ENCODE results near the gene HSD17B8. TPM values are rescaled to one million over a fixed set of nuclear protein-coding genes. Genes with fewer than 3 reads are reported as not detected.
A peak's percentile ranks its signal among the peaks of the same experiment; 100 is the strongest.

Gene HSD17B8
- total and polyA plus RNA-seq, 10 donors = 8.7 to 24.1 (median 16.1) TPM

DNA sequence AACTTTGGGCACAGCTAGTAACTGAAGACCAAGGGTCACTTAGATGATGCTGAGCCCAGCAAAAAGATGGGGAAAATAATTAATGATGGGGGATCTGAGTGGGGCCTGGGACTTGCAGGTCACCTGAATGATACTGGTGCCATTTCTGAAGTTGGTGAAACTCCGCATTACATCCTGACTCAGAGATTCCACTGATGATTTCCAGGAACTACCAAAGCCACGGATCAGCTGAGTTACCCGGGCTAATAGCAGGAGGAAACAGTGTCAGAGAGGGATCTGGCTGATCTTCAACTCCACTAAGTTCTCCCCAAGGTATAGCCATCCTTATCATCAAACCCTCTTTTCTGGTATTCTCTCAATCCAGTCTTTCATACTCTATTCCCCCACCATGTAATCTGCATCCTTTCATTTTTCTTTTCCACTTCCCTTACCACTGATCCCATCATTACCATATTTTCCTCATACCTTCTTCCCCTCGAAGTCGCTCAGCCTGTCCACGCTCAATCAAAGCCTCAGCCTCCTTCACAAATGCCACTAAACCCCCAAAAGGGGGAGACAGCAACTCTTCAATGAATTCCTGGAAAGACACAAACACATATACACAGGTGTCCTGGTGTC is 47.0 kb downstream of the HSD17B8 start:
- peaks cover 10 to 45% (median 29%) of the 10 kb centered on the region in 6 donors for H3K4me1 ChIP-seq
- no peak overlapping the region for H3K4me3 ChIP-seq
- H3K9me3 ChIP-seq = no peaks in the 10 kb centered on the region
- peaks cover 0 to 8% (median 0%) of the 10 kb centered on the region in 7 donors for H3K27me3 ChIP-seq (replicated peaks in 1 of 7)
- intact Hi-C loops (cut with DNase I; ENCODE audit: low total_unique reads) = no loop called here
- WGBS, 5 donors = 79 to 88% (median 84%) methylated on average over 6 of the region's 6 CpGs
- no peak overlapping the region for H3K27ac ChIP-seq
- TF ChIP-seq POLR2AphosphoS5 (IDR thresholded peaks at IDR 0.05) (no peak), POLR2A (IDR thresholded peaks at IDR 0.05) (no peak)
- TF ChIP-seq, protein P1, sequence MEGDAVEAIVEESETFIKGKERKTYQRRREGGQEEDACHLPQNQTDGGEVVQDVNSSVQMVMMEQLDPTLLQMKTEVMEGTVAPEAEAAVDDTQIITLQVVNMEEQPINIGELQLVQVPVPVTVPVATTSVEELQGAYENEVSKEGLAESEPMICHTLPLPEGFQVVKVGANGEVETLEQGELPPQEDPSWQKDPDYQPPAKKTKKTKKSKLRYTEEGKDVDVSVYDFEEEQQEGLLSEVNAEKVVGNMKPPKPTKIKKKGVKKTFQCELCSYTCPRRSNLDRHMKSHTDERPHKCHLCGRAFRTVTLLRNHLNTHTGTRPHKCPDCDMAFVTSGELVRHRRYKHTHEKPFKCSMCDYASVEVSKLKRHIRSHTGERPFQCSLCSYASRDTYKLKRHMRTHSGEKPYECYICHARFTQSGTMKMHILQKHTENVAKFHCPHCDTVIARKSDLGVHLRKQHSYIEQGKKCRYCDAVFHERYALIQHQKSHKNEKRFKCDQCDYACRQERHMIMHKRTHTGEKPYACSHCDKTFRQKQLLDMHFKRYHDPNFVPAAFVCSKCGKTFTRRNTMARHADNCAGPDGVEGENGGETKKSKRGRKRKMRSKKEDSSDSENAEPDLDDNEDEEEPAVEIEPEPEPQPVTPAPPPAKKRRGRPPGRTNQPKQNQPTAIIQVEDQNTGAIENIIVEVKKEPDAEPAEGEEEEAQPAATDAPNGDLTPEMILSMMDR (IDR thresholded peaks at IDR 0.05 in 8 of 11, conservative IDR thresholded peaks at IDR 0.05 in 3 of 11) = no peak
- peaks cover 0 to 36% (median 2%) of the 10 kb centered on the region in 6 donors for H3K36me3 ChIP-seq
- DNase-seq = no peak

DNA sequence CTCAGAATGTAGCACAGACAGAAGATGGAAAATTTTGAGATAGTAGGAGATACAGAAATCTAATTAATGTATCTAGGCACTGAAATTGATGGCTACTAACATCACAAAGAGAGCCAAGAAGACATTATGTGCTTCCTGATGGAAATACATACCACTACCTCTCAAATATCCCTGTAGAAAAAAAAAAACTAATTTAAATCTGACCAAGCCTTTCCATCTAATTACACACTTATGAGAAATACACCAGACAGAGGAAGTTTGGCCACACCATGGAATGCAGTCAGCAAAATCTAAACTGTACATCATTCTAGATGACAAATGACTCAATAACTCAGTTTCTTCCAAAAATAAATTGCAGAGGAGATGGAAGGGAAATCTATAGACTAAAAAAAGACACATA is 48.3 kb downstream of the HSD17B8 start:
- TF ChIP-seq POLR2A (IDR thresholded peaks at IDR 0.05) (no peak), POLR2AphosphoS5 (IDR thresholded peaks at IDR 0.05) (no peak)
- TF ChIP-seq, protein P1 (IDR thresholded peaks at IDR 0.05 in 8 of 11, conservative IDR thresholded peaks at IDR 0.05 in 3 of 11) = no peak
- H3K4me1 ChIP-seq = peaks cover 10 to 41% (median 26%) of the 10 kb centered on the region in 6 donors
- DNase-seq = no peak
- H3K9me3 ChIP-seq = no peaks in the 10 kb centered on the region
- peaks cover 0 to 2% (median 0%) of the 10 kb centered on the region in 7 donors for H3K27me3 ChIP-seq (replicated peaks in 1 of 7)
- H3K36me3 ChIP-seq = peaks cover 0 to 47% (median 11%) of the 10 kb centered on the region in 6 donors
- no peak overlapping the region for H3K27ac ChIP-seq
- no peak overlapping the region for H3K4me3 ChIP-seq
- intact Hi-C loops (cut with DNase I; ENCODE audit: low total_unique reads) = no loop called here

DNA sequence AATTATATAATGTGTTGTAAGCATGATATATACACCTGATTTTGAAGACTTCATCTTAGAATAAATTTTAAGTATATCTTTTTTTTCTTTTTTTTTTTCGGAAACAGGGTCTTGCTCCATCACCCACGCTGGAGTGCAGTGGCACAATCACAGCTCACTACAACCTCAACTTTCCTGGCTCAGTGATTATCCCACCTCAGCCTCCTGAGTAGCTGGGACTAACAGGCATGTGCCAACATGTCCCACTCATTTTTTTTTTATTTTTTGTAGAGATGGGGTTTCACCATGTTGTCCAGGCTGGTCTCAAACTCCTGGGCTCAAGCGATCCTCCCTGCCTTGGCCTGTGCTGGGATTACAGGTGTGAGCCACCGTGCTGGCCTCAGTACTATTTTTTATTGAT is 50.1 kb downstream of the HSD17B8 start:
- 88 to 97% (median 90%) methylated on average over 4 of the region's 4 CpGs for WGBS, 5 donors
- no peaks in the 10 kb centered on the region for H3K9me3 ChIP-seq
- peak; percentile 19 for DNase-seq
- no peak overlapping the region for H3K27ac ChIP-seq
- intact Hi-C loops (cut with DNase I; ENCODE audit: low total_unique reads) = no loop called here
- H3K27me3 ChIP-seq (replicated peaks in 1 of 7) = no peaks in the 10 kb centered on the region
- peaks cover 5 to 24% (median 11%) of the 10 kb centered on the region in 6 donors for H3K4me1 ChIP-seq
- H3K36me3 ChIP-seq = peaks cover 0 to 66% (median 23%) of the 10 kb centered on the region in 6 donors
- TF ChIP-seq POLR2AphosphoS5 (IDR thresholded peaks at IDR 0.05) (no peak), POLR2A (IDR thresholded peaks at IDR 0.05) (no peak)
- TF ChIP-seq, protein P1 (IDR thresholded peaks at IDR 0.05 in 8 of 11, conservative IDR thresholded peaks at IDR 0.05 in 3 of 11) = no peak
- no peak overlapping the region for H3K4me3 ChIP-seq

Small RNAs within 50 kb of the gene (microRNA-seq; reads per million reads assigned to microRNA genes)
- gene MIR219A1 = 2.1 to 3.6 (median 3.4) reads per million in 3 donors

Small RNAs within 50 kb of the gene (small RNA-seq; reads per million reads assigned to genes)
- gene MIR219A1 = 0.89 to 1.5 (median 1.4) reads per million in 4 donors
- 0 to 0.29 (median 0.08) reads per million in 4 donors for gene RNY4P10

Other genes starting within 250 kb of the HSD17B8 start
- 100 to 1,000 TPM; 169 to 277 (median 234) TPM for gene BRD2, start 236.1 kb upstream of the HSD17B8 start, total RNA-seq
- gene BRD2, start 236.1 kb upstream of the HSD17B8 start, polyA plus RNA-seq = 100 to 1,000 TPM in 2 of 3 donors, 10 to 100 TPM in 1; 80.5 to 127 (median 103) TPM
- 10 to 100 TPM; 30.8 to 89.5 (median 68.6) TPM for gene HLA-DOA, start 195.1 kb upstream of the HSD17B8 start, total RNA-seq
- 10 to 100 TPM; 36.9 to 48.7 (median 40.0) TPM for gene HLA-DOA, start 195.1 kb upstream of the HSD17B8 start, polyA plus RNA-seq
- 100 to 1,000 TPM; 253 to 621 (median 517) TPM for gene HLA-DPA1, start 131.0 kb upstream of the HSD17B8 start, total RNA-seq
- 100 to 1,000 TPM; 346 to 466 (median 352) TPM for gene HLA-DPA1, start 131.0 kb upstream of the HSD17B8 start, polyA plus RNA-seq
- 100 to 1,000 TPM; 209 to 647 (median 414) TPM for gene HLA-DPB1, start 128.7 kb upstream of the HSD17B8 start, total RNA-seq
- gene HLA-DPB1, start 128.7 kb upstream of the HSD17B8 start, polyA plus RNA-seq = 100 to 1,000 TPM; 543 to 817 (median 574) TPM
- gene COL11A2, start 12.2 kb upstream of the HSD17B8 start, total RNA-seq = 1 to 10 TPM in 6 of 7 donors, under 1 TPM in 1; 0.79 to 2.4 (median 1.3) TPM
- gene COL11A2, start 12.2 kb upstream of the HSD17B8 start, polyA plus RNA-seq = 1 to 10 TPM in 2 of 3 donors, under 1 TPM in 1; 0.68 to 2.2 (median 1.8) TPM
- 10 to 100 TPM; 30.9 to 66.8 (median 54.2) TPM for gene RXRB, start 4.0 kb upstream of the HSD17B8 start, total RNA-seq
- gene RXRB, start 4.0 kb upstream of the HSD17B8 start, polyA plus RNA-seq = 10 to 100 TPM; 29.1 to 72.4 (median 53.0) TPM
- gene SLC39A7, start 3.8 kb upstream of the HSD17B8 start, total RNA-seq = 10 to 100 TPM; 42.8 to 58.7 (median 48.8) TPM
- gene SLC39A7, start 3.8 kb upstream of the HSD17B8 start, polyA plus RNA-seq = 10 to 100 TPM; 28.8 to 42.3 (median 33.8) TPM
- gene RING1, start 3.8 kb downstream of the HSD17B8 start, total RNA-seq = 10 to 100 TPM; 13.4 to 37.8 (median 29.6) TPM
- gene RING1, start 3.8 kb downstream of the HSD17B8 start, polyA plus RNA-seq = 10 to 100 TPM; 29.2 to 42.3 (median 32.5) TPM
- gene VPS52, start 67.2 kb downstream of the HSD17B8 start, total RNA-seq = 10 to 100 TPM; 51.0 to 87.7 (median 59.1) TPM
- gene VPS52, start 67.2 kb downstream of the HSD17B8 start, polyA plus RNA-seq = 10 to 100 TPM; 31.7 to 51.0 (median 48.5) TPM
- gene RPS18, start 67.4 kb downstream of the HSD17B8 start, total RNA-seq = 1,000 to 10,000 TPM; 1,471 to 2,906 (median 2,449) TPM
- over 10,000 TPM in 2 of 3 donors, 1,000 to 10,000 TPM in 1; 8,573 to 17,605 (median 14,270) TPM for gene RPS18, start 67.4 kb downstream of the HSD17B8 start, polyA plus RNA-seq
- 10 to 100 TPM; 17.6 to 31.6 (median 27.1) TPM for gene B3GALT4, start 72.5 kb downstream of the HSD17B8 start, total RNA-seq
- 10 to 100 TPM; 11.5 to 17.7 (median 13.5) TPM for gene B3GALT4, start 72.5 kb downstream of the HSD17B8 start, polyA plus RNA-seq
- gene WDR46, start 84.6 kb downstream of the HSD17B8 start, total RNA-seq = 10 to 100 TPM; 30.5 to 53.1 (median 43.6) TPM
- gene WDR46, start 84.6 kb downstream of the HSD17B8 start, polyA plus RNA-seq = 100 to 1,000 TPM in 1 of 3 donors, 10 to 100 TPM in 2; 52.6 to 101 (median 96.1) TPM
- 10 to 100 TPM; 11.3 to 35.7 (median 26.5) TPM for gene PFDN6, start 84.9 kb downstream of the HSD17B8 start, total RNA-seq
- 100 to 1,000 TPM; 150 to 169 (median 158) TPM for gene PFDN6, start 84.9 kb downstream of the HSD17B8 start, polyA plus RNA-seq
- 100 to 1,000 TPM; 123 to 212 (median 146) TPM for gene RGL2, start 94.3 kb downstream of the HSD17B8 start, total RNA-seq
- 100 to 1,000 TPM in 2 of 3 donors, 10 to 100 TPM in 1; 73.3 to 180 (median 133) TPM for gene RGL2, start 94.3 kb downstream of the HSD17B8 start, polyA plus RNA-seq
- 100 to 1,000 TPM; 238 to 292 (median 285) TPM for gene TAPBP, start 109.4 kb downstream of the HSD17B8 start, total RNA-seq
- 100 to 1,000 TPM in 1 of 3 donors, 10 to 100 TPM in 2; 42.6 to 101 (median 81.6) TPM for gene TAPBP, start 109.4 kb downstream of the HSD17B8 start, polyA plus RNA-seq
- 10 to 100 TPM; 16.1 to 27.2 (median 20.1) TPM for gene ZBTB22, start 113.1 kb downstream of the HSD17B8 start, total RNA-seq
- 10 to 100 TPM; 10.8 to 19.8 (median 15.4) TPM for gene ZBTB22, start 113.1 kb downstream of the HSD17B8 start, polyA plus RNA-seq
- gene DAXX, start 118.3 kb downstream of the HSD17B8 start, total RNA-seq = 10 to 100 TPM; 47.6 to 76.3 (median 67.9) TPM
- gene DAXX, start 118.3 kb downstream of the HSD17B8 start, polyA plus RNA-seq = 10 to 100 TPM; 47.8 to 59.3 (median 54.0) TPM
- gene KIFC1, start 187.2 kb downstream of the HSD17B8 start, total RNA-seq = 1 to 10 TPM; 1.2 to 9.2 (median 6.6) TPM
- gene KIFC1, start 187.2 kb downstream of the HSD17B8 start, polyA plus RNA-seq = 10 to 100 TPM in 1 of 3 donors, 1 to 10 TPM in 2; 1.3 to 11.3 (median 3.7) TPM
- 100 to 1,000 TPM in 3 of 7 donors, 10 to 100 TPM in 4; 83.0 to 133 (median 93.6) TPM for gene PHF1, start 206.4 kb downstream of the HSD17B8 start, total RNA-seq
- gene PHF1, start 206.4 kb downstream of the HSD17B8 start, polyA plus RNA-seq = 100 to 1,000 TPM in 2 of 3 donors, 10 to 100 TPM in 1; 89.3 to 181 (median 171) TPM
- 100 to 1,000 TPM; 113 to 149 (median 130) TPM for gene CUTA, start 213.5 kb downstream of the HSD17B8 start, total RNA-seq
- 100 to 1,000 TPM; 198 to 225 (median 206) TPM for gene CUTA, start 213.5 kb downstream of the HSD17B8 start, polyA plus RNA-seq
- 10 to 100 TPM; 20.1 to 30.8 (median 25.9) TPM for gene SYNGAP1, start 215.4 kb downstream of the HSD17B8 start, total RNA-seq
- 10 to 100 TPM in 1 of 3 donors, 1 to 10 TPM in 2; 3.6 to 14.7 (median 4.6) TPM for gene SYNGAP1, start 215.4 kb downstream of the HSD17B8 start, polyA plus RNA-seq
- gene ZBTB9, start 249.9 kb downstream of the HSD17B8 start, total RNA-seq = 1 to 10 TPM; 4.4 to 8.4 (median 6.1) TPM
- 1 to 10 TPM; 3.6 to 5.3 (median 4.3) TPM for gene ZBTB9, start 249.9 kb downstream of the HSD17B8 start, polyA plus RNA-seq

Data from spleen (tissue), 11 donors.